ENCODE results near the gene CLEC16A.
"Not testable (repeated sequence)": the region's sequence is repeated elsewhere in the genome, so short reads cannot be mapped to it uniquely, and the experiment has no call there.

The CLEC16A gene

DNA sequence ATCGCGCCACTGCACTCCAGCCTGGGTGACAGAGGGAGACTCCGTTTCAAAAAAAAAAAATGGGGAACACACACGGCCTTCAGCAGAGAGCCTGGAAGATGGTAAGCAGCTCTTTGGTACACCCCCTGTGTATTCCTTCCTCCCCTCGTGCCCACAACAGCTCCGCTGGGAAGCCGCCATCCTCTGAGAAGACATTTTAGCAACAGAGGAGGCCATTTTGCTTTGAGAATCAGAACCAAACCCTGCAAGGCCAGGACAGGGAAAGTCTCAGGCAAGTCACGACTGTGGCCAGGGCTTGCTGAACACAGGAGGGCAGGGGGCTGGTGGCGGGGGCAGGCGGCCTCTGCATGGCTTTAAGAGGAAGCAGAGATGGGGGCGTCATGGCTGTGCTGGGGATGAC lies 265.9 kb downstream of the CLEC16A start:
- no peak for DNase-seq

GRCh38 chr16:11211061-11211976 lies 267.0 kb downstream of the CLEC16A start:
- no peak for DNase-seq

DNA sequence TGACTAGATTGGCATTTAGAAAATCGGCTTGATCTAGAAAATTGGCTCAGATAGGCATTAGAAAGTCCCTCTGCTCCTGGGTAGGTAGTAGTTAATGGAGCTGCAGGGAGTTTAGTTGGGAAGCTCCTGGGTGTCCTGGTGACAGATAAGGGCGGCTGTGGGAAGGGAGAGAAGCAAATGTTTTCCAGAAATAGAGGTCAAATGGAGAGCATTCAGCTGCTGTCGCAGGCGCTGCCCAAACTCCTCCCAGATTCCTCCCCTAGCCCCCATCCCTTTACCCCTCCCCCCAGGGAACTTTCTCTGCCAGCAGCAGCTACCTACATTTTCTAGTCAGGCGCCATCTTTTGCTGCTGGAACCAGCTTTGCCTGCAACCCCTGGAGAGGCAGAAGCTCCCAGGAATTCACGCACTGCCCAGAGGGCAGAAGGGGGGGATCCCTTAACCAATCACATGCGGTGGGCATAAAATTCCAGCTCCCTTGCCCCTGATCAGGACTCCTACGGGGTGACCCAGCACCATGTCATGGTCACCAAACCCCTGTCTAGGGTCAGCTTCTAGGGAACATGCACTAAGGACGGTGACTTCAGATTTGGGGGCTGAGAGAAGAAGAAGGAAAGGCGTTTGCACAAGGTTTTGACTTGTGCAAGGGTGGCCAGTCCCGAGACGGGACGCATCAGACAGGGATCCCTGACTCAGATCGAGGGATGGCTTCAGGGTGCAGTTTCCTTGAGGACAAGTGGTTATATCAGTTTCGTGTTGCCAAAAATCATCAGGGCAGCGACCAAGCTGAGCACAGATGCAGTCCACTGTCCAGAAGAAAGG lies 267.8 kb downstream of the CLEC16A start:
- no peak for DNase-seq

- no peak for DNase-seq
Observed at GRCh38 chr16:11212798-11213196, 268.4 kb downstream of the CLEC16A start.

DNA sequence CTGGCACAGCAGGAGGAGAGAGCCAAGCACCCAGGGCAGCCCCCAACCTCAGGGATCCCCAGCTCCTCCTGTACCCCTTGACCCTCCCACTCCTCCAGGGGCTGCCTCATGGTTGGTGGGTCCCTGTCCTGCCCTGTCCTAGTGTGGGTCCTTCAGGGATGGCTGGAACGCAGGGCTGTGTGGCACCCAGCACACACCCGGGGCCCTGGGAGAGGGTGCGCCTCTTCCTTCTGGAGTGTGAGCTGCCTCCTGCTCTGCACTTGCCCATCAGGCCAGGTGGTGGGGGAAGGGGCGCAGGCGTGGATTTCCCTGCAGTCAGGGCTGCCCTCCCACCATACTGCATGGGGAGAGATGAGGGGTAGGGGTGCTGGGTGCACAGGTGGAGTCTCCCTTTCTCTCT lies 269.0 kb downstream of the CLEC16A start:
- DNase-seq = no peak

DNA sequence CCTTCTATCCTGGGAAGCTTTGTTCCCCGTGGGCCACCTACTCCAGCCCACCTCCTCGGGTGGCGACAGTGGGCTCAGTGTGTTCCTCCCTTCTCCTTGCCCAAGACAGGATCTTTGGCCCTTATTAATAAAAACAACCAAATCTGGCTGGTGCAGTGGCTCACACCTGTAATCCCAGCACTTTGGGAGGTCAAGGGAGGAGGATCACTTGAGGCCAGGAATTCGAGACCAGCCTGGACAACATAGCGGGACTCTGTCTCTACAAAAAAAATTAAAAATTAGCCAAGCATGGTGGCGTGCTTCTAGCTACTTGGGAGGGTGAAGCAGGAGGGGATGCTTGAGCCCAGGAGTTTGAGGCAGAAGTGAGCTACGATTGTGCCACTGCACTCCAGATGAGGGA lies 269.4 kb downstream of the CLEC16A start:
- no peak for DNase-seq

- no peak for DNase-seq
Observed at GRCh38 chr16:11215935-11216556, 271.7 kb downstream of the CLEC16A start.

GRCh38 chr16:11217651-11218603 lies 273.6 kb downstream of the CLEC16A start:
- DNase-seq = no peak

DNA sequence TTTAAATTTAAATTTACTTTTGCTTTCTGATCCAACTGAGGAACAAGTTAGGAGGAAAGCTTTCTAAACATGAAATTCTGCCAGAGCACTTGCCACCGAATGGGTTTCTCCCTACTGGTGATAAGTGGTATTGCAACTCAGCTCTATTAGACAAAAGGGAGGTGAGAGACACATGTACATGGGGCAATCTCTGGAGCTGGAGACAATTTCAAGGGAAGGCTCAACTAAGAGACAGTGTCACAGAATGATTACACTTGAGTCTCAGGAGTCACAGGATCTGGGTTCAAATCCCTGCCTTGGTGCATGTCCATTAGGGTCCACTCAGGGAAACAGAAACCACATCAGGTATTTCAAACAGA lies 274.2 kb downstream of the CLEC16A start:
- DNase-seq = no peak

DNA sequence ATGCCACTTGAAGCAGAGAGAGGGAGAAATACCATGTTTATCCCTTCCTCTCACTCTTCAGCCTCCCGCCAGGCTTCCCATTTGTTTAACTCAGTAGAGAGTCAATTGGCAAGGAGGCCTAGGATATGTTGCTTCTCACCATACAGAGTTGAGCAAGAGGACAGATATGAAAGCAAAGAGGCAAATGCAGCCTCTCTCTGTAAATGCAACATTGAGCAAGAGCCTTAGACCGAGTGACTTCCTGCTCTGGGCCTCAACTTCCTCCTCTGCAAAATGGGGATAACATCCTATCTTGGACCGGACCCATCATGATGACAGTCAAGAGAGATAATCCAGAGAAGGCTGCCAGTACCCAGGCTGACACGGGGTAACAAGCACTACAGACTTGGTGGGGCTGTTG lies 274.8 kb downstream of the CLEC16A start:
- DNase-seq = no peak

DNA sequence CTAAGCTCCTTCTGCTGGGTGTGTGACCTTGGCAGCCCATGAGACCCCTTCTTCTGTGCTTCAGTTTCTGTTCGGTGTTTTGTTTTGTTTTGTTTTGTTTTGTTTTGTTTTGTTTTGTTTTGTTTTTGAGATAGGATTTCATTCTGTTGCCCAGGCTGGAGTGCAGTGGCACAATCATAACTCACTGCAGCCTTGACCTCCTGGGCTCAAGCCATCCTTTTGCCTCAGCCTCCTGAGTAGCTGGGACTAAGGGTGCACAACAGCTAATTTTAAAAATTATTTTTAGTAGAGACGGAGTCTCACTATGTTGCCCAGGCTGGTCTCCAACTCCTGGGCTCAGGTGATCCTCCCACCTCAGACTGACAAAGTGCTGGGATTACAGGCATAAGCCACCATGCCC lies 276.1 kb downstream of the CLEC16A start:
- not testable (repeated sequence) for DNase-seq

GRCh38 chr16:11224096-11224893 lies 279.9 kb downstream of the CLEC16A start:
- no peak for DNase-seq

- DNase-seq = no peak
Observed at GRCh38 chr16:11224894-11225676, 280.7 kb downstream of the CLEC16A start.

GRCh38 chr16:11225677-11226549 lies 281.5 kb downstream of the CLEC16A start:
- no peak for DNase-seq

DNA sequence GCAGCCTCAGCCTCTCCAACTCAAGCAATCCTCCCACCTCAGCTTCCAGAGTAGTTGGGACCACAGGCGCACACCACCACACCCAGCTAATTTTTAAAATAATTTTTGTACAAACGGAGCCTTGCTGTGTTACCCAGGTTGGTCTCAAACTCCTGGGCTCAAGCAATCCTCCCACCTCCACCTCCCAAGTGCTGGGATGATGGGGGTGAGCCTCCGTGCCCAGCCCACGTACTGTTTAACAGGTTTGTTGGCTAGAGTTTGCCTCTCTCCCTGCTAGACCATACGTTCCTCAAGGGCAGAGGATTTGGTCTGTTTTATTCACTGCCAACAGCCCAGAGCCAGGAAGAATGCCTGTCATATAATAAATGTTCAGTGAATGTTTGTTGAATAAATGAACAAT lies 285.1 kb downstream of the CLEC16A start:
- DNase-seq = no peak

DNA sequence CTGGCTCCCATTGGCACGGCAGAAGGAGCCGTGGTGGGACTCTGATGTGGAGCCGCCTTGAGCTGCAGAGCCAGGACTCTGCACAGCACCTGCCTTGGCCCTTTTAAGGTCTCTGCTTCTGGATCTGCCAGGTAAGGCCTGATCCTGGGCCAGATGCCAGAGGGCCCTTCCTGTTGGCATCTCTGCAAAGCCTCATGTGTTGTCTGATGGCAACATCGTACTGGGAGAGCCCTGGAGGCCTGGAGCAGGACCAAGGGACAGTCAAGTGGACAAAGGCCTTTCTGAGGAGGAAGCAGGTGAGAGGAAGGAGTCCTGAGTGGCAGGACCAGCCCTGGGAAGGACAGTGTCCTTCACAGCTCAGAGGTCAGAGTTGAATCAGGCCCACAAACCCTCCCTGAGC lies 285.5 kb downstream of the CLEC16A start:
- DNase-seq = no peak

DNA sequence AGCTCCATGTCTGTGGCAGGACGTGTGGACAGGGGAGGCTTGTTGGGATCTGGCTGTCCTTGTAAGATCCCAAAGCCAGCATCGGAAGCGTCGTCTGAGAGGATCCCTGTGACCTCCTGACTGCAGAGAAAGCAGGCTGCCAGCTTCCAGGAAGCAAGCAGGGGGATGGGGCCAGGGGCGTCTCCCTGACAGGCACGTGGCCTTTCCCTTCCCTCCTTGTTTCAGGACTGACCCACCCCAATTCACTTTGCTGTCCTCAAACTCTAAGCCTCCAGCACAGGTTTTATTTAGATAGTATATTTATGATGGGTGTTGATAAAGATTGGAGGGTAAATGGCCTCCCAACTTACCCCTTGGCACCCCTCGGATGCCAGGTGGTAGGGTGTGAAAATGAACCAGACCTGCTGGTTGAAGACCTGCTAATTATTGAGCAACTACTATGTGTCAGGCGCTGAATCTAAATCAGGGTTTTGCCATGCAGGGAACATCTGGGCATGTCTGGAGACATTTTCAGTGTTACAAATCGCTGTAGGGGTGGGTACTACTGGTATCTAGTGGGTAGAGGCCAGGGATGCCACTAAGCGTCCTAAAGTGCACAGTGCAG lies 287.1 kb downstream of the CLEC16A start:
- no peak for DNase-seq

Data from NCI-H510A treated with DMSO at 0.1 percent for 48 hours (cell line).